CD4-positive, alpha-beta T cell treated with Interleukin-6 for 4 hours (primary cell): Measurements from ENCODE around the gene SURF1.

Experiments
- DNase-seq: peaks from one replicate; pipeline ENCODE4 v3.0.0-alpha.2; 2020; ENCODE audit warnings: mixed read lengths

Gene SURF1

GRCh38 chr9:133360400-133361393 is 4.4 kb upstream of the SURF1 start:
- no peak for DNase-seq

GRCh38 chr9:133359399-133360175 is 3.3 kb upstream of the SURF1 start:
- peak; percentile 50 for DNase-seq

GRCh38 chr9:133357656-133358055 is 1.4 kb upstream of the SURF1 start:
- no peak for DNase-seq

- peak; percentile 12 for DNase-seq
Measured at GRCh38 chr9:133355881-133356357, 368 bp downstream of the SURF1 start.

- DNase-seq: no peak
Measured at GRCh38 chr9:133354766-133355165, 1.5 kb downstream of the SURF1 start.

- no peak for DNase-seq
Measured at GRCh38 chr9:133353548-133353947, 2.7 kb downstream of the SURF1 start.

GRCh38 chr9:133352635-133353340 is 3.5 kb downstream of the SURF1 start:
- DNase-seq: no peak

- DNase-seq: peak; percentile 45
Measured at GRCh38 chr9:133351908-133352634, 4.2 kb downstream of the SURF1 start.

GRCh38 chr9:133351526-133351907 is 4.8 kb downstream of the SURF1 start:
- no peak for DNase-seq

- no peak for DNase-seq
Measured at GRCh38 chr9:133349965-133350616, 6.2 kb downstream of the SURF1 start.

- no peak for DNase-seq
Measured at GRCh38 chr9:133348718-133349573, 7.3 kb downstream of the SURF1 start.

- peak; percentile 93 for DNase-seq
Measured at GRCh38 chr9:133347985-133348717, 8.1 kb downstream of the SURF1 start, which contains the start of the genes MED22 and RPL7A. Gene MED22, minus strand, starts transcription at chr9:133348131. Its CDS starts 1,469 bp downstream, at chr9:133346662. Gene RPL7A, plus strand, starts transcription at chr9:133348218. Its CDS starts 26 bp downstream, at chr9:133348244.

GRCh38 chr9:133347515-133347984 is 8.7 kb downstream of the SURF1 start:
- DNase-seq: peak; percentile 45

GRCh38 chr9:133346021-133346785 is 10.1 kb downstream of the SURF1 start:
- DNase-seq: no peak

- no peak for DNase-seq
Measured at GRCh38 chr9:133345596-133345995, 10.7 kb downstream of the SURF1 start.

- DNase-seq: no peak
Measured at GRCh38 chr9:133344979-133345378, 11.3 kb downstream of the SURF1 start.

GRCh38 chr9:133344071-133344470 is 12.2 kb downstream of the SURF1 start:
- no peak for DNase-seq

GRCh38 chr9:133342570-133342969 is 13.7 kb downstream of the SURF1 start:
- no peak for DNase-seq

- no peak for DNase-seq
Measured at GRCh38 chr9:133342069-133342406, 14.2 kb downstream of the SURF1 start.
